ENCODE results near the gene ESR1. TPM values are rescaled to one million over a fixed set of nuclear protein-coding genes. Genes with fewer than 3 reads are reported as not detected.

ESR1 gene
- total RNA-seq, 4 donors from 2014 or later: 2.1 to 6.9 (median 5.2) TPM

GRCh38 chr6:152057832-152058498 is 250.5 kb downstream of the ESR1 start:
- 52 to 53% methylated on average over 6 of the region's 6 CpGs for WGBS, 2 donors

GRCh38 chr6:152059909-152060308 is 252.4 kb downstream of the ESR1 start:
- H3K36me3 ChIP-seq: no peaks in the 10 kb centered on the region
- 82 to 91% methylated on average over 2 of the region's 2 CpGs for WGBS, 2 donors
- H3K27ac ChIP-seq: no peak overlapping the region
- no peak overlapping the region for H3K4me3 ChIP-seq
- no peaks in the 10 kb centered on the region for H3K9me3 ChIP-seq
- no peak for DNase-seq (ENCODE audit: low spot score in 2 of 2)
- H3K4me1 ChIP-seq: no peaks in the 10 kb centered on the region
- TF ChIP-seq POLR2A (IDR thresholded peaks at IDR 0.05) (no peak), CTCF (IDR thresholded peaks at IDR 0.05) (no peak), EP300 (IDR thresholded peaks at IDR 0.05) (no peak)
- H3K27me3 ChIP-seq: no peaks in the 10 kb centered on the region

More at GRCh38 chr6:152057832-152058498, 250.5 kb downstream of the ESR1 start:
- Histone ChIP-seq H3K9me3 (no peaks in the 10 kb centered on the region), H3K4me1 (no peaks in the 10 kb centered on the region), H3K4me3 (no peak overlapping the region), H3K27me3 (no peaks in the 10 kb centered on the region), H3K36me3 (no peaks in the 10 kb centered on the region), H3K27ac (no peak overlapping the region)
- no peak for TF ChIP-seq EP300 (IDR thresholded peaks at IDR 0.05)
- no peak for TF ChIP-seq POLR2A (IDR thresholded peaks at IDR 0.05)
- TF ChIP-seq CTCF (IDR thresholded peaks at IDR 0.05): no peak
- DNase-seq (ENCODE audit: low spot score in 2 of 2): no peak

GRCh38 chr6:152062476-152062875 is 255.0 kb downstream of the ESR1 start:
- no peak for TF ChIP-seq POLR2A (IDR thresholded peaks at IDR 0.05)
- TF ChIP-seq CTCF (IDR thresholded peaks at IDR 0.05): no peak
- TF ChIP-seq EP300 (IDR thresholded peaks at IDR 0.05): no peak
- H3K36me3 ChIP-seq: no peaks in the 10 kb centered on the region
- H3K27me3 ChIP-seq: no peaks in the 10 kb centered on the region
- WGBS, 2 donors: 51 to 54% methylated on average over 5 of the region's 5 CpGs
- no peaks in the 10 kb centered on the region for H3K9me3 ChIP-seq
- no peak for DNase-seq (ENCODE audit: low spot score in 2 of 2)
- no peaks in the 10 kb centered on the region for H3K4me1 ChIP-seq
- no peak overlapping the region for H3K27ac ChIP-seq
- no peak overlapping the region for H3K4me3 ChIP-seq

- Histone ChIP-seq H3K27ac (no peak overlapping the region), H3K4me1 (no peaks in the 10 kb centered on the region), H3K27me3 (no peaks in the 10 kb centered on the region), H3K4me3 (no peak overlapping the region), H3K9me3 (no peaks in the 10 kb centered on the region), H3K36me3 (no peaks in the 10 kb centered on the region)
- no peak for DNase-seq (ENCODE audit: low spot score in 2 of 2)
- 85 to 91% methylated on average over 10 of the region's 10 CpGs for WGBS, 2 donors
- TF ChIP-seq POLR2A (IDR thresholded peaks at IDR 0.05) (no peak), EP300 (IDR thresholded peaks at IDR 0.05) (no peak), CTCF (IDR thresholded peaks at IDR 0.05) (no peak)
These were observed 255.9 kb downstream of the ESR1 start for GRCh38 chr6:152063170-152063921.

- DNase-seq (ENCODE audit: low spot score in 2 of 2): no peak
- H3K9me3 ChIP-seq: no peaks in the 10 kb centered on the region
- H3K27ac ChIP-seq: no peak overlapping the region
- TF ChIP-seq EP300 (IDR thresholded peaks at IDR 0.05) (no peak), POLR2A (IDR thresholded peaks at IDR 0.05) (no peak), CTCF (IDR thresholded peaks at IDR 0.05) (no peak)
- no peaks in the 10 kb centered on the region for H3K4me1 ChIP-seq
- H3K36me3 ChIP-seq: no peaks in the 10 kb centered on the region
- no peak overlapping the region for H3K4me3 ChIP-seq
- WGBS, 2 donors: 48 to 65% methylated on average over 4 of the region's 4 CpGs
- no peaks in the 10 kb centered on the region for H3K27me3 ChIP-seq
These were observed 261.3 kb downstream of the ESR1 start for GRCh38 chr6:152068622-152069261.

Data from tibial nerve (tissue), 4 donors.